SK-N-MC (cell line): ENCODE data around the gene MLANA.

Experiments
- EZH2 ChIP-seq: fragments of 200-600 bp; sonication (generic); IDR thresholded peaks from one replicate; pipeline ENCODE4 v1.6.1; 2017; ENCODE audit warnings: antibody characterized with exemption
- POLR2AphosphoS5 ChIP-seq: IDR thresholded peaks from 2 replicates; pipeline ENCODE4 v1.6.1; 2012; ENCODE audit warnings: mild to moderate bottlenecking, low read depth, low read length, borderline replicate concordance

GRCh38 chr9:5879419-5880181, 11.1 kb upstream of the MLANA start:
- TF ChIP-seq POLR2AphosphoS5 = no peak
- no peak for TF ChIP-seq EZH2
